ENCODE measurements around the gene YJEFN3.
A peak's percentile ranks its signal among the peaks of the same experiment; 100 is the strongest.

GRCh38 chr19:19515642-19516519 is 12.8 kb upstream of the YJEFN3 start, which contains the start of gene NDUFA13:
- TF ChIP-seq CTCF (IDR thresholded peaks at IDR 0.05), result peak in 1 of 4 experiments; percentile 10
- peak; percentile 58 to 74 for TF ChIP-seq POLR2A (IDR thresholded peaks at IDR 0.05)
- no peak for TF ChIP-seq EP300 (IDR thresholded peaks at IDR 0.05)
- peak; percentile 100 for TF ChIP-seq POLR2AphosphoS5 (IDR thresholded peaks at IDR 0.05)

All from gastroesophageal sphincter (tissue), 3 donors.